ENCODE data around the gene NDRG2.

GRCh38 chr14:21073921-21074320, 49.1 kb upstream of the NDRG2 start:
- TF ChIP-seq ELF1 (IDR thresholded peaks at IDR 0.05; ENCODE audit: borderline replicate concordance, low read depth) = no peak
- no peak for TF ChIP-seq MAX (IDR thresholded peaks at IDR 0.05)
- no peak for TF ChIP-seq ZFX (IDR thresholded peaks at IDR 0.05)
- no peak for TF ChIP-seq CTCF (IDR thresholded peaks at IDR 0.05 in 2 of 3, conservative IDR thresholded peaks at IDR 0.05 in 1 of 3; ENCODE audit: borderline replicate concordance in 1 of 3, insufficient read depth in 1 of 3, low read depth in 2 of 3, low read length in 2 of 3)
- TF ChIP-seq EZH2 (IDR thresholded peaks at IDR 0.05) = no peak
- TF ChIP-seq POLR2AphosphoS5 (IDR thresholded peaks at IDR 0.05; ENCODE audit: low read depth, low read length) = no peak
- no peak for TF ChIP-seq FOSL1 (IDR thresholded peaks at IDR 0.05; ENCODE audit: low read depth)
- no peak for TF ChIP-seq POLR2A (IDR thresholded peaks at IDR 0.05; ENCODE audit: borderline replicate concordance, extremely low read depth, insufficient read depth, insufficient read length)
- no peak for TF ChIP-seq CEBPB (IDR thresholded peaks at IDR 0.05; ENCODE audit: low read depth)
- no peak for TF ChIP-seq EZH2phosphoT487 (IDR thresholded peaks at IDR 0.05; ENCODE audit: borderline replicate concordance)
- no peak for TF ChIP-seq YY1 (IDR thresholded peaks at IDR 0.05; ENCODE audit: extremely low read depth, insufficient replicate concordance, low read depth, low read length)
- TF ChIP-seq JUND (IDR thresholded peaks at IDR 0.05) = no peak
- no peak for TF ChIP-seq RAD21 (IDR thresholded peaks at IDR 0.05; ENCODE audit: low read depth)

Data from HCT116 (cell line).